Left lung (tissue), 10 donors: ENCODE results near the gene SLBP. TPM values are rescaled to one million over a fixed set of nuclear protein-coding genes. Genes with fewer than 3 reads are reported as not detected.

Source experiments
- ATAC-seq: fragments of 200-7000 bp; cut with Tn5 transposase; one replicate; pipeline ENCODE4 v1.9.1; 2020; ENCODE audit warnings: moderate library complexity
- DNase-seq, 4 donors: peaks; one replicate each; pipeline ENCODE4 v3.0.0-alpha.2; 2013 to 2020
- H3K27ac ChIP-seq, 2 donors: fragments of 200-600 bp; sonication (generic) in 1 of 2; one replicate each; pipeline versions ENCODE4 v1.5.0 to v1.8.0; 2020 to 2021
- H3K27me3 ChIP-seq, 2 donors: fragments of 200-600 bp; sonication (generic) in 1 of 2; one replicate each; pipeline versions ENCODE4 v1.5.0 to v1.8.0; 2020 to 2021
- H3K36me3 ChIP-seq, 2 donors: fragments of 200-600 bp; sonication (generic) in 1 of 2; one replicate each; pipeline versions ENCODE4 v1.5.0 to v1.8.0; 2020 to 2021
- H3K4me1 ChIP-seq, 2 donors: fragments of 200-600 bp; one replicate each; pipeline ENCODE4 v1.8.0; 2021
- H3K4me3 ChIP-seq, 2 donors: fragments of 200-600 bp; sonication (generic) in 1 of 2; one replicate each; pipeline versions ENCODE4 v1.5.0 to v1.8.0; 2020 to 2021; ENCODE audit warnings: mild to moderate bottlenecking in 1 of 2
- H3K9me3 ChIP-seq, 2 donors: fragments of 200-600 bp; sonication (generic) in 1 of 2; one replicate each; pipeline versions ENCODE4 v1.5.0 to v1.8.0; 2020 to 2021
- intact Hi-C, 2 donors: fragments of 100-400 bp; cut with DNase I; formaldehyde crosslinking; loops; one replicate each; pipeline versions ENCODE4 v1.11.2 to v1.14.2; 2022
- polyA plus RNA-seq, 6 donors: library from polyadenylated mRNA; unstranded; fragments of 120-200 nt; gene quantifications; one replicate each; pipeline ENCODE4 v1.2.1, GENCODE V29; 2013; ENCODE audit not compliant: insufficient read length in 6 of 6
- total RNA-seq, 2 donors: library from RNA; stranded (reverse); fragmentation: NEBNext Ultra II Directional; extraction: Animal tissue kit (Norgen Biotek cat#: 25700); gene quantifications; one replicate each; pipeline ENCODE4 v1.2.1, GENCODE V29; 2021
- TF ChIP-seq, protein P1 (sequence below), 2 donors: fragments of 200-600 bp; sonication (generic) in 1 of 2; IDR thresholded peaks; one replicate each; pipeline versions ENCODE4 v1.5.0 to v1.8.0; 2021; ENCODE audit warnings: antibody characterized with exemption in 2 of 2
- donor health status: DM: no; HTN: yes; CAD: no.
- donor health status: DM: no; HTN: no; CAD: no.

SLBP gene
- total and polyA plus RNA-seq, 8 donors, result 39.1 to 73.0 (median 60.0) TPM

DNA sequence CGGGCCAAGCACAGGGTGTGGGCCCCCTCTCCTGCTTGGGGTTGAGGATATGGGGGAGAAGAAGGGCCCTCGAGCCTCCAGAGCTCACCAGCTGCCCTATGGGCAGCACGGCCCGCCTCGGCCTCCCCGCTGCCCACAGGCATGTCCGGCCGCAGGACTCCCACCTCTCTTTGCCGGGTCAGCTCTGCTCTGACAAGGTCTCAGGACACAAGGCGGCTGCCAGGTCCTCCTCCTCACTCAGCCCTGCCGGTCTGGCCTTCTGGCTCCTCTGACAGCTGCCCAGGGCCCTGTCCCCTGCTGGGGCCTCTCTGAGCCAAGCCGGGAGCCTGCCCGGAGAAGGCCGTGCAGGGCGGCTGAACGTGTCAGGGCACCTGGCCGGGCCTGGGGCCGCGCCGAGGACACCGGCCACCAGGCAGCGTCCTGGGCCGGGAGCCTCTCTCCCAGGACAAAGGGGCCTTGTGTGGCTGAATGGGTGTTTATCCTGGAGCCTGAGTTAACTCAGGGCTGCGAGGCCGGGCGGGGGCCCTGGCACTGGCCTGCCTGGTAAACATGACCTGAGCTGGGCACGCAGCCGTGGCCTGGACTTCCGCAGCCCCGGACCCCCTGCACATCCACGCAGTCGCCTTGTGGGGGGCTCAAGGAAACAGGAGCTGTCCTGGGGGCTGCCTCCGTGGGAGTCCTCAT, 34.9 kb upstream of the SLBP start:
- peaks cover 2 to 9% of the 10 kb centered on the region in 2 donors for H3K4me1 ChIP-seq
- H3K27me3 ChIP-seq, result peaks cover 0 to 19% of the 10 kb centered on the region in 2 donors
- TF ChIP-seq, protein P1, sequence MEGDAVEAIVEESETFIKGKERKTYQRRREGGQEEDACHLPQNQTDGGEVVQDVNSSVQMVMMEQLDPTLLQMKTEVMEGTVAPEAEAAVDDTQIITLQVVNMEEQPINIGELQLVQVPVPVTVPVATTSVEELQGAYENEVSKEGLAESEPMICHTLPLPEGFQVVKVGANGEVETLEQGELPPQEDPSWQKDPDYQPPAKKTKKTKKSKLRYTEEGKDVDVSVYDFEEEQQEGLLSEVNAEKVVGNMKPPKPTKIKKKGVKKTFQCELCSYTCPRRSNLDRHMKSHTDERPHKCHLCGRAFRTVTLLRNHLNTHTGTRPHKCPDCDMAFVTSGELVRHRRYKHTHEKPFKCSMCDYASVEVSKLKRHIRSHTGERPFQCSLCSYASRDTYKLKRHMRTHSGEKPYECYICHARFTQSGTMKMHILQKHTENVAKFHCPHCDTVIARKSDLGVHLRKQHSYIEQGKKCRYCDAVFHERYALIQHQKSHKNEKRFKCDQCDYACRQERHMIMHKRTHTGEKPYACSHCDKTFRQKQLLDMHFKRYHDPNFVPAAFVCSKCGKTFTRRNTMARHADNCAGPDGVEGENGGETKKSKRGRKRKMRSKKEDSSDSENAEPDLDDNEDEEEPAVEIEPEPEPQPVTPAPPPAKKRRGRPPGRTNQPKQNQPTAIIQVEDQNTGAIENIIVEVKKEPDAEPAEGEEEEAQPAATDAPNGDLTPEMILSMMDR (IDR thresholded peaks at IDR 0.05), result no peak
- no peak overlapping the region for H3K27ac ChIP-seq
- no peaks in the 10 kb centered on the region for H3K9me3 ChIP-seq
- intact Hi-C loops, result loop anchor here in 1 of 2 donors (10.0 kb wide), 1 partner anchor 148 kb away; no protein-coding TSS in a partner anchor
- DNase-seq (no peak), ATAC-seq (no peak)
- no peak overlapping the region for H3K4me3 ChIP-seq
- peaks cover 0 to 33% of the 10 kb centered on the region in 2 donors for H3K36me3 ChIP-seq

DNA sequence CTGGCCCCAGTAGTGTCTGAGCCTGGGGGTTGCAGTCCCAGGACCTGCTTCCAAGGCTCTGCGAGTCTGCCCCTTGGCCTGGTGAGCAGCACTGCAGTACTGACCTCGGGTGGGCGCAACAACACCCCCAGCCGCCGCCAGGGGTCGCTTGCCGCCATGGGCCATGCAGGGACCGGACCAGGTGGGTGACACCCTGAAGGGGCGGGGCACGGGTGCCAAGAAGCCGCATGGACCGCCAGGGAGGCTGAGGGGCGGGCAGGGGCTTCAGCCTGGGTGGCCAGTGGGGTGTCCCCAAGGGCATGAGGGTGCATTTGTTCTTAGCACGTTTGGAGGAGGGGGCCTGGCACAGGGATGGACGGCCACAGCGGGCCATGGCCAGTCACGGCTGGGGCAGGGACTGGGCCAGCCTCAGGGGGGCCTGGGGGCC, 34.2 kb upstream of the SLBP start:
- intact Hi-C loops, result loop anchor here in 1 of 2 donors (10.0 kb wide), 1 partner anchor 149 kb away; no protein-coding TSS in a partner anchor
- peak; percentile 67 for ATAC-seq
- peak in 2 of 4 donors; percentile 79 to 93 for DNase-seq

DNA sequence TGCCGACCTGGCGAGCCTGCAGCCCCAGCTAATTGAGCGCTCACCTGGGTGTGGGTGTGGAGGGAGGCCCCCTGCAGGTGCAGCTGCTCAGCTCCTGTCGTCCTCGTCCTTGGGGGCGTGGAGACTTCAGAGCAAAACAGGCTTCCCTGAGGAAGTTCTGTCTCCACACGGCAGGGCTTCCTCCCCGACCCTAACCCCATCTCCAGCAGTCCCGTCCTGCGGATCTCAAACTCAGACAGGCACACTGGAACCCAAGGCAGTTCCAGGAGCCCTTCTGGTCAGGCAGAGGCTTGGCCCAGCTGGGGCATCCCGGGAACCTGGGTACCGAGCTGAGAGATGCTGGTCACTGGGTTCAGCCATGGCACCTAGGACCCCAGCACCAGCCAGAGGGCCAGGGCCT, 33.6 kb upstream of the SLBP start:
- intact Hi-C loops, result loop anchor here in 1 of 2 donors (10.0 kb wide), 1 partner anchor 149 kb away; no protein-coding TSS in a partner anchor

More for the DNA sequence above, 34.2 kb upstream of the SLBP start:
- Histone ChIP-seq H3K36me3 (peaks cover 0 to 41% of the 10 kb centered on the region in 2 donors), H3K4me3 (no peak overlapping the region), H3K27ac (no peak overlapping the region), H3K9me3 (no peaks in the 10 kb centered on the region), H3K27me3 (peaks cover 0 to 19% of the 10 kb centered on the region in 2 donors), H3K4me1 (peaks cover 0 to 5% of the 10 kb centered on the region in 2 donors)
- TF ChIP-seq, protein P1 (IDR thresholded peaks at IDR 0.05), result peak; percentile 69 to 79

DNA sequence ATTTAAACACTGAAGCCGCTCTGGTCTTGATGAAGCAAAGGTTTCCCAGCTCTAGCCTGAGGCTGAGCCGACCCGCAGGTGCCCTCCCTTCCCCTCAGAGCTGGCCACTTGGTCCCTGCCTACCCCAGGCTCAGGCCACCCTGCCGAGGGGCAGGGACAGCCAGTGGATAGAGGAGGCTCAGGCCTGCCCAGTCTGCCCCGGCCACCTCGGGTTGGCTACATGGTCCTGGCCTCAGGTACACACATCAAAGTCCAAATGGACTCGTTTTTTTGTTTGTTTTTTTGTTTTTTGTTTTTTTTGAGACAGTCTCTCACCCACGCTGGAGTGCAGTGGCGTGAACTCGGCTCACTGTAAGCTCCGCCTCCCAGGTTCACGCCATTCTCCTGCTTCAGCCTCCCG, 33.0 kb upstream of the SLBP start:
- intact Hi-C loops, result loop anchor here in 1 of 2 donors (10.0 kb wide), 1 partner anchor 150 kb away; no protein-coding TSS in a partner anchor
- ATAC-seq (no peak), DNase-seq (no peak)
- Histone ChIP-seq H3K4me1 (peaks cover 0 to 5% of the 10 kb centered on the region in 2 donors), H3K27me3 (peaks cover 0 to 19% of the 10 kb centered on the region in 2 donors), H3K27ac (no peak overlapping the region), H3K4me3 (no peak overlapping the region), H3K9me3 (no peaks in the 10 kb centered on the region), H3K36me3 (peaks cover 0 to 52% of the 10 kb centered on the region in 2 donors)
- TF ChIP-seq, protein P1 (IDR thresholded peaks at IDR 0.05), result no peak

More for the DNA sequence above, 33.6 kb upstream of the SLBP start:
- H3K27ac ChIP-seq, result no peak overlapping the region
- H3K36me3 ChIP-seq, result peaks cover 0 to 46% of the 10 kb centered on the region in 2 donors
- no peaks in the 10 kb centered on the region for H3K9me3 ChIP-seq
- ATAC-seq (no peak), DNase-seq (no peak)
- H3K4me1 ChIP-seq, result peaks cover 0 to 5% of the 10 kb centered on the region in 2 donors
- H3K4me3 ChIP-seq, result no peak overlapping the region
- TF ChIP-seq, protein P1 (IDR thresholded peaks at IDR 0.05), result no peak
- H3K27me3 ChIP-seq, result peaks cover 0 to 19% of the 10 kb centered on the region in 2 donors

DNA sequence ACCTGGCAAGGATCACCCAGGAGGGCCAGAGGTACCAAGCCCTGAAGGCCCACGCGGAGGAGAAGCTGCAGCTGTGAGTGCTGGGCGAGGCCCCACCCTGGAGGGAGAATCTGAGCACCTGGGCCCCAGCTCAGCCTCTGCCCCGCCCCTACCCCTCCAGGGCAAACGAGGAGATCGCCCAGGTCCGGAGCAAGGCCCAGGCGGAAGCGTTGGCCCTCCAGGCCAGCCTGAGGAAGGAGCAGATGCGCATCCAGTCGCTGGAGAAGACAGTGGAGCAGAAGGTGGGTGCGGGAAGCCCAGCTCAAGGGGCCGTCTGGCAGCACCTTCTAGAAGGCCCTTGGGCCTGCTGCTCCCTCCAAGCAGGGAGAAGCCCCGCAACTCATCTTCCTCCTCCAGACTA, 32.4 kb upstream of the SLBP start:
- Histone ChIP-seq H3K4me1 (peaks cover 0 to 5% of the 10 kb centered on the region in 2 donors), H3K27me3 (peaks cover 0 to 19% of the 10 kb centered on the region in 2 donors), H3K4me3 (no peak overlapping the region), H3K9me3 (no peaks in the 10 kb centered on the region), H3K36me3 (peaks cover 0 to 58% of the 10 kb centered on the region in 2 donors), H3K27ac (no peak overlapping the region)
- TF ChIP-seq, protein P1 (IDR thresholded peaks at IDR 0.05), result no peak
- intact Hi-C loops, result loop anchor here in 1 of 2 donors (10.0 kb wide), 1 partner anchor 150 kb away; no protein-coding TSS in a partner anchor
- no peak for DNase-seq
- no peak for ATAC-seq
